ENCODE measurements around the gene WIZ.

DNA sequence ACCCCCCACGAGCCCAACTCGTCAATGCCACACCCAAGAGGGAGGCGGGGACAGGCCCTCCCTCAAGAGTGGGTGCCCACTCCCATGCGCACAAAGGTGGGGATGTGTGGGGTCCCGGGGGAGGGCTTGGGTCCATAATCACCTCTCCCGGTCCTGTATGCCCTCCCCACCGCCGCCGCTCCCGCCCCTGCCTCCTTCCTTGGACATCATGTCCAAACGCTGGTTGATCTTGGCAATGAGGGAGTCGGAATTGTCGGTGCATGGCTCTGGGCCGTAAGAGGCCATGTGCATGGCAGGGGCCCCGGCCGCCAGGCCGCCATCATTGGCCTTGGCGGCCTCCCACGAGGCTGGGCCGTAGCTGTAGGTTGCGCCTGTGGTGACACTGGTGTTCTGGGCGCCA is 76.1 kb downstream of the WIZ start:
- TF ChIP-seq, protein P1, sequence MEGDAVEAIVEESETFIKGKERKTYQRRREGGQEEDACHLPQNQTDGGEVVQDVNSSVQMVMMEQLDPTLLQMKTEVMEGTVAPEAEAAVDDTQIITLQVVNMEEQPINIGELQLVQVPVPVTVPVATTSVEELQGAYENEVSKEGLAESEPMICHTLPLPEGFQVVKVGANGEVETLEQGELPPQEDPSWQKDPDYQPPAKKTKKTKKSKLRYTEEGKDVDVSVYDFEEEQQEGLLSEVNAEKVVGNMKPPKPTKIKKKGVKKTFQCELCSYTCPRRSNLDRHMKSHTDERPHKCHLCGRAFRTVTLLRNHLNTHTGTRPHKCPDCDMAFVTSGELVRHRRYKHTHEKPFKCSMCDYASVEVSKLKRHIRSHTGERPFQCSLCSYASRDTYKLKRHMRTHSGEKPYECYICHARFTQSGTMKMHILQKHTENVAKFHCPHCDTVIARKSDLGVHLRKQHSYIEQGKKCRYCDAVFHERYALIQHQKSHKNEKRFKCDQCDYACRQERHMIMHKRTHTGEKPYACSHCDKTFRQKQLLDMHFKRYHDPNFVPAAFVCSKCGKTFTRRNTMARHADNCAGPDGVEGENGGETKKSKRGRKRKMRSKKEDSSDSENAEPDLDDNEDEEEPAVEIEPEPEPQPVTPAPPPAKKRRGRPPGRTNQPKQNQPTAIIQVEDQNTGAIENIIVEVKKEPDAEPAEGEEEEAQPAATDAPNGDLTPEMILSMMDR (IDR thresholded peaks at IDR 0.05), result no peak
- TF ChIP-seq POLR2A (IDR thresholded peaks at IDR 0.05) (no peak), EP300 (IDR thresholded peaks at IDR 0.05) (no peak)

All from gastroesophageal sphincter (tissue), 3 donors.